Renal cortical epithelial cell (primary cell): ENCODE measurements around the gene CREB5. TPM values are rescaled to one million over a fixed set of nuclear protein-coding genes. Genes with fewer than 3 reads are reported as not detected.
"Not testable (repeated sequence)": the region's sequence is repeated elsewhere in the genome, so short reads cannot be mapped to it uniquely, and the experiment has no call there.

Experiments used
- DNase-seq: peaks from one replicate; pipeline ENCODE4 v3.0.0-alpha.2; 2011; ENCODE audit warnings: low read depth
- total RNA-seq: library from RNA; depleted of rRNA; stranded (reverse); fragments of >200 nt; gene quantifications from 2 replicates; pipeline ENCODE4 v1.2.3, GENCODE V29; 2014

CREB5 gene
- total RNA-seq, 1 donor from 2014 or later: 14.1 TPM

DNA sequence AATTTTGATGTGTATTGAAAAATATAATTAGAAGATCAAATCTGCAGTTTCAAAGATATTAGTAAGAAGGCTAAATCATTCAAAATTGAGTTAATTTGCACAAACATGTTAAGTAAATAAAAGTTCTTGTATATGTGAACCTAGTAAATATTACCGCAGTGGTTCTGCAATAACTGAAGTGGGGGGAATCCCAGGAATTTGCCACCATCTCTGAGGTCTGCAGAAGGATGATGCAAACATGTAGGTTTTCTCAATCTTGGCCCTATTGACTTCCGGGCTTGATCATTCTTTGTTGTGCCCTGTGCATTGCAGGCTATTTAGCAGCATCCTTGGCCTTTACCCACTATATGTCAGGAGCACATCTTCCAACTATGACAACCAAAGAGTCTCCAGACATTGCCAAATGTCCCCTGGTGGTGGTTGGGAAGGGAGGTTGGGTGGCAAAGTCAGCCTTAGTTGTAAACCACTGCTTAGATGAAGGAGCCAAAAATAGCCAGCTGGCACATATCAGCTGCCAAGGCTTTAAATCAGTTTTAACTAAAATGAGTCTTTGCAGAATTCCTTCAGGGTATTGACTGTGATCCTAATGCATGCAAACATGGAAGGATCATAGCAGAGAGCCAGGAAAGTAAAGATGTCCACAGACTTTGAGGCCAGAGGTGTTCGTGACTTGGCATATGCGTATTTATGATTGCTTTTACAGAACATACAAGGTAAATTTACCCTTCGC lies 399.5 kb downstream of the CREB5 start:
- DNase-seq: no peak

DNA sequence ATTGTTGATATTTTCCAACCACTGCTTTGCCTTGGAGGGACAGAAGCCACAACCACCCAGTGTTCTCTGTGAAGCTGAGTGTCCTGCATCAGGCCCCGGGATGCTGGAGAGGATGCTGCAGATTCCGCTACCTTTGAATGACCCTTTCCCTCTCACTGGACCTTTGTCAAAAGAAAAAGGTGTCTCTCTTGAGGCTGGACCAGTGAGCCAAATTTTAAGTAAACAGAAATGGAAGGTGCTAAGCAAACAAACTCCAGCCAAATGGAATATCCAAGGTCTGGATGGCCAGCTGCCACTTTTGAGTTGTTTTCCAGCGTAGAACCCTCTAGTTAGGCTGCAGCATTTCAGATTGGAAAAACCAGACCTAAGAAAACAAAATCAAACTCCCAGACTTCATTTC lies 400.3 kb downstream of the CREB5 start:
- no peak for DNase-seq

- no peak for DNase-seq
These were observed 401.1 kb downstream of the CREB5 start for GRCh38 chr7:28813243-28813962.

DNA sequence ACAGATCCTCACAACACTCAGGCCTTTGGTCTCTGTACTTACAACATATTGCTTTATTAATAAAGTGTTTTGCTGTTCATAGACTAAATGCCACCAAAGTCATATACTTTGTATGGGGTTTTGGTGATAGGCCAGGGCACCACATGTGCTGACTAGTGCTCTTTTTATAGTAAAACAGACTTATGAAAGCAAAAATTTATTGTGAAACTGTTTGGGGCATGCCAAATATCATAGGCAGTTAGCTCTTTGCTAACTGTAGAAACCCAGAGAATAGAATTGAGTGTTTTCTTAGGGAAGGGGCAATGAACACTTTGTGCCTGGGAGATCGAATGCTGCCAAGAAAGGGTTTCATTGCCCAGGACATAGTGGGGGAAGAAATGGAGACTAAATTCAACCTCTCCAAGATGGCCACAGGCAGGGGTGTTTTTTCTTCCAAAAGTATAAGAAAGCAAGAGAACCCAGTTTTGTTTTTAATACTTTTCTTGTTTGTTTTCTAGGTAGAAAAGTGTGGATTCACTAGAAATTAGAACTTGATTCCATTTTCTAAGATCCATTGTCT lies 403.1 kb downstream of the CREB5 start:
- DNase-seq: no peak

DNA sequence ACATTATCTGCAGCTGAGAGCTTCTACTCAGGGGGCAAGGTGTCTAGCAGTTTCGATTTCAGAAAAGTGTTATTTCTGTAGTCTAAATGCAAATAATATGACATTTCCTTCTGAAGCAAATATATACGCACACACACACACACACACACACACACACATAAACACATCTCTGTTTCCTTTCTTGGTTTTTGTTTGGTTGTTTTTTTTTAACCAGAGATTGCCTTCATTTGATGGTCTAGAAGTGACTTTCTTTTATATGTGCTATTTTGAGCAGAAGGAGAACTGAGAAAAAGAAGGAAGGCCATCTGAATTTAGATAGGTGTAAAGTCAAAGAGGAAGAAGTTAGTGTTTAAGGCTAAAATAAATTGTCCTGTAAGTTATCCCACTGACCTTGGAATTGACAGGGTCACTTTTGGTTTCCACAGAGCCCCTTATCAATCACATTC lies 403.6 kb downstream of the CREB5 start:
- DNase-seq: no peak

- no peak for DNase-seq
These were observed 406.7 kb downstream of the CREB5 start for GRCh38 chr7:28818996-28819395.

- DNase-seq: no peak
These were observed 411.3 kb downstream of the CREB5 start for GRCh38 chr7:28823582-28823981.

GRCh38 chr7:28825817-28826448 lies 413.6 kb downstream of the CREB5 start:
- not testable (repeated sequence) for DNase-seq

- no peak for DNase-seq
These were observed 418.5 kb downstream of the CREB5 start for GRCh38 chr7:28830846-28831245.

DNA sequence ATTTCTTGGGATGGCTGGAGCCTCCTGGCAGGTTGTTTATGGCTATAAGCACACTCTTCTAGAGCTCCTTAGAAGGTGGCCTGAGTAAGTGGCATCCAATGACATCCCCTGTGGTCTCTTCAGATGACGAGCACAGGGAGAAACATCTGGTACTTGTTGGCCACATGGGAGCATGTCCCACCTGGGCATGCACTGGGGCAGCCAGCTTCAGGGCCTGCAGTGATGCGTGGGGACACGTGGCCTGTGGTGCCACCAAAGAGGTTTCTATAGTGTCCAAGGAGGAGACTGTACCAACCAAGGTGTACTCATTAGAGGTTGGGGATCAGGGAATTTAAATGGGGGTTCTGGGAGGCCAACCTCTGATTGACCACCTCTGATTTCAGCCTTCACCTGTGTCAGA lies 420.4 kb downstream of the CREB5 start:
- DNase-seq: no peak

DNA sequence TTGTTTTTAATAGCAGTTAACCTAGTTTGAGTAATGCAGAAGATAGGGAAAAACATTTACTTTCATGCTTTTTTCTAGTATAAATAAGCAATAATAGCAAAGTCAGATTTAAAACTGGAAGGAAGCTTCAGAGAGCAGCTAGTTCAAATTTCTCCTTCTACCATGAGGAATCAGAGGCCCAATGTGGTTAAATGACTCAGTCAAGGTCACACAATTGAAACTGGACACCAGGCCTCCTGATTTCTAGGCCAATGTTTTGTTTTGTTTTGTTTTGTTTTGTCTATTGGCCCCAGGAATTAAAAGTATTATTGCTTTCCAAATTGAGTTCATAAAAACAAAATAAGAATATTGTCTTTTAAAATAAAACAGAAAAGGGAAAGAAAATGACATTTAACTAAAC lies 423.5 kb downstream of the CREB5 start:
- DNase-seq: peak; percentile 52

GRCh38 chr7:28836716-28837115 lies 424.4 kb downstream of the CREB5 start:
- no peak for DNase-seq

DNA sequence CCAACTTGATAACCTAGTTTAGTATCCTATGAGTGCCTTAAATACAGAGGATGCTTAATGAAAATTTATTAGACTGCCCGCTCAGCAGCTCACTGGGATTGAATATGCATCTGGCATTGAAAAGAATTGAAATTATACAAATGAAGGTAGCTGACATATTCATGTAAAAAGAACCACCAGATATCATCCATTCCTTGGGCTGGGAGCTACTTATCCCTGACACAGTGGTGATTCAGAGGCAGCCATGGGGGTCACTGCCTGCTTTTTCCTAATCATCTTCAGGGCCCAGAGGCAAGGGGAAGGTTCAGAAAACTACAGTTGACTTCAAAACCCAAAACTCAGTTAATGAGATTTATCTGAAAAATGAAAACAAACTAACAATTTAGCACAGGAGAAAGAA lies 424.9 kb downstream of the CREB5 start:
- DNase-seq: no peak

DNA sequence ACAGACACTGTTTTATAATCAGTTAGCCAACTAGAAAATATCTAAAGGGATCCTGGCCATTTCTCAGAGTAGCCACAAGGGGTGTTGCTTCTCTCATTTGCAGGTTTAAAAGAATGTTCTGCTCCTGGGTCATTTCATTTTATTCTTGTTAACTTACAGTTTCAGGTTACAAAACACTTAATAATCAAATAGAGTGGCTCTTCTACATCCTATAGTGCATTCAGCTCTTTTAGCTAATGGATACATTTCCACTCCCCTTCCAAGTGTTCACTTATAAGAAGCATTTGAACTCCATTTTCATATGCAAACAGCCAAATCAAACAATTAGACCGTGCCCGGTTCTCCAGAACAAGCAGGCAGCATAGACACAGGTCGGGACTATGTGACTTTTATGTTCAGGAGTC lies 428.3 kb downstream of the CREB5 start:
- DNase-seq: peak; percentile 34

DNA sequence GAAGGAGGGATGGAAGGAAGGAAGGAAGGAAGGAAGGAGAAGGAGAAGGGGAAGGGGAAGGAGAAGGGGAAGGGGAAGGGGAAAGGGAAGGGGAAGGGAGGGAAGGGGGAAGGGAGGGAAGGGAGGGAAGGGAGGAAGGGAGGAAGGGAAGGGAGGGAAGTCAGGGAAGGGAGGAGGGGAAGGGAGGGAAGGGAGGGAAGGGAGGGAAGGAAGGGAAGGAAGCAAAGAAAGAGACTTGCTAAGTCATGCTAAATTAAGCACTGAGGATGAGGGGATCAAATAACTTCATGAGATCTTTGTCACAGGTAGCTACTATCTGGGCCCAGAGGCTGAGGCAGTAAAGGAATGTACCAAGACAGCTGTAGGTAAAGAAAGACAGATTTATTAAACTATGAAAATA lies 429.4 kb downstream of the CREB5 start:
- DNase-seq: no peak

DNA sequence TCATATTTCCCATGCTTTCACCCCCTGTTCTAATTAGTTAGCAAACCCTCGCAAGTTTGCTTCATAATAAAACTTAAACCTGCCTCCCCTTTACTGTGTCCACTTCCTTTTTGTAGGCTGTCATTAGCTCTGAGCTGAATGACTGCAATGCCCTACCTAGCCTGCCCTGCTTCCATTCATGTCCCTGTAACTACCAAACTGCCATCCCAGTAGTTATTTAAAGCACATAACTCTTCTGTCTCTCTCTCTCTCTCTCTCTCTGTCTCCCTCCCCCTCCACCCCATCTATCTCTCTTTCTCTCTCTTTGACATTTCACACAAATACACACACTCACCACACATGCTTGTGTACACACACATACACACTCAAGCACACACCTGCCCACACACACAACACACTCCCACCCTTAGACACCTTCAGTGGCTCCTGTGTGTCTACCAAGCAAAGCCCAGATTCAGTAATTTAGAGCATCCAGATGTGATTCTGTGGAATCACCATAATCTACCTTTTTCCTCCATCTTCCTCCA lies 430.5 kb downstream of the CREB5 start:
- DNase-seq: no peak

- DNase-seq: no peak
These were observed 432.8 kb downstream of the CREB5 start for GRCh38 chr7:28845106-28845505.

DNA sequence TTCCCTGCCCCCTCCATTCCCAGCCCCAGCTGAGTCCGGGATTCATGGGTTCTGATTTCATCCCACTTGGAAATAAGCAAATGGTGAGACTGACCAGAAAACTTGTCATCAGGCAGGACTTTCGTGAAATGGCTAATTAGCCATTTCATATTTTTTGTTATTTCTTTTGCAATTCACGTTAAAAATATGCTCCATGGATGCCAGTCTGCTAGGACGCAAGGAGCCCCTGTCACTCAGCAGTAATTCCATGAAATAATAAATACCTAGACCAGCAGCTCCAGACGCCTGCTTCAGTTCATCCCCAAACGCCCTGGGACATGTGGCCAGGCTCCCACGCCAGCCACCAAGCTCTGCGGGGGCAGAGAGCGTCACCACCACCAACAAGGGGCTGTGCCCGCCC lies 434.9 kb downstream of the CREB5 start:
- no peak for DNase-seq

DNA sequence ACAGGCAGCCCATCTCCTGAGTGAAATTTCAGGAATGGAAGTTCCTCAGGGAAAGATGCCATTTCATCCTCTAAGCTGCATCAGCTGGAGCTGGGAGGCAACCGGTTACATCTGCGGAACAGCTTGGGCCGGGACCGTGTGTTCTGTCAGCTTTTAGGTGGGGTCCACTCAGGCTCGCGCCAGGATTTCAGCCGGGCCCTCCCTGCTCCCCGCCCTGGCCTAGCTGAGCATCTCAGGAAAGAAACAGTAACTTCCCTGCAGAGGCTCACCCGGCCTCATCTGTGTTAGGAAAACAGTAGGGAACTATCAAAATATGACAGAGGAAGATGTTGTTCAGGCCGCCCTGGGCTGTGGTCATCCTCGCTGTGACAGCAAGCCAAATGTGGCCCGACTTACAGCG lies 435.4 kb downstream of the CREB5 start:
- DNase-seq: no peak

GRCh38 chr7:28848906-28849305 lies 436.6 kb downstream of the CREB5 start:
- DNase-seq: no peak

GRCh38 chr7:28850699-28851098 lies 438.4 kb downstream of the CREB5 start:
- DNase-seq: no peak

DNA sequence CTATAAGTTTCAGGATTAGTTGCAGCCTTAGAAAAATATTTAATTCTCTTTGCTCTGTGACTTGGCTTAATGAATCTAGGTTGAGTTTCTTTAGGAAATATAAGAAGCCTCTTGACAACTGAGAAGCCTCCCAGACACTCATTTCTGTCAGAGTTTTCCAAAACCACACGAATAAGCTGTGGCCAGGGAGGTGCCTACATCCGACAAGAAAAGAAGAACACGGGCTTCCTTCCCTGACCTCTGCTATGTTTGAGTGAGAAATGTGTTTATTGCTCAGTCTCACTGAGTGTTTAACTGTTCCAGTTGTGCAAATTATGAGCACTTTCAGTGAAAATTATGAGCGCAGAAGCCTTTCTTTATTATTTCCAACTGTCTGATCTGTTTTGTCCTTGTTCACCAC lies 440.8 kb downstream of the CREB5 start:
- DNase-seq: peak; percentile 30
